ENCODE results near the gene COL9A3. TPM values are rescaled to one million over a fixed set of nuclear protein-coding genes. Genes with fewer than 3 reads are reported as not detected.

Gene COL9A3
- total RNA-seq, 1 experiment from 2014 or later = not detected

DNA sequence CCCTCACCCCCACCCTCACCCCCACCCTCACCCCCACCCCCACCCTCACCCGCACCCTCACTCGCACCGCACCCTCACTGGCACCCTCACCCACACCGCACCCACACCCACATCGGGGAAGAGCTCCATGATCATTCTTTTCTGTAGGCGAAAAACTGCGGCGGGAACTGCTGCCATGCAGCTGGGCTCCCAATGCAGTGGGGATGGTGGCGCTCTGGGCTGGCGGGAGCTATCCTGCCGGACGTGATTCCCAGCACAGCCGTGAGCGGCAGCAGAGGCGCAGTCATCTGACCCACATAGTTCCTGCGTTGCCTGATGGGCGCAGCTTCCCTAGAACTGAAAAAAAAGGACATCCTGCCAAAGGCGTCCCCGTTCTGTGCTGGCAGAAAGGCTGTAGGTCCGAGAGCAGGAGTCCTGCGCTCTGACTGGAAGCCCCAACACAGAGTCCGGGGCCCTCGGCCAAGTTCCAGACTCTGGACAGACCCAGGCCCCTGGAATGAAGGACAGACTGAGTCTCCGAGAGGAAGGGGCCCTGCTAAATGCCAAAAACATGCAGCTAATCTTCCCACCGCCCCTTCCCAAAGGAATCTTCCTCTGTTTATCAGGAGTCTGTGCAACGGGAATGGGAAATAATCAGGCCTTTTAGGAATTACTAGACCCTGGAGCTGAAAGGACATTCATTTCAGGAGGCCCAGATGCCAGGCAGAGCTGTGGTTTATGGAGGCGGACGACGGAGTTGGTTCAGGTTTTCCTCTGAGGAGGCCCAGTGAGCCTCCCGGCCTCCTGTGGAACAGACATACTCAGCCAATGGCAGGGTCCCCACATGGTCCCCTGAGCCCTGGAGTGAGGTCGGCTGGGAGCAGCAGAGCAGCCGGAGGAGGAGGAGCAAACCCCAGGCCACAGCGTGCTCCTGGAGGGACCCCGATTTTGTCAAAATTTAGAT is 58.8 kb downstream of the COL9A3 start:
- H3K27me3 ChIP-seq (replicated peaks) = peaks cover 2% of the 10 kb centered on the region; the same call in 1 of the 2 replicates
- no peak overlapping the region for H3K27ac ChIP-seq
- no peaks in the 10 kb centered on the region for H3K9me3 ChIP-seq (replicated peaks)
- peaks cover 4% of the 10 kb centered on the region for H3K36me3 ChIP-seq
- DNase-seq (ENCODE audit: low read depth in 1 of 2, low spot score in 2 of 2) = peak; percentile 61 to 90
- H3K4me1 ChIP-seq (replicated peaks) = peaks cover 12% of the 10 kb centered on the region
- H3K4me3 ChIP-seq = no peak overlapping the region

DNA sequence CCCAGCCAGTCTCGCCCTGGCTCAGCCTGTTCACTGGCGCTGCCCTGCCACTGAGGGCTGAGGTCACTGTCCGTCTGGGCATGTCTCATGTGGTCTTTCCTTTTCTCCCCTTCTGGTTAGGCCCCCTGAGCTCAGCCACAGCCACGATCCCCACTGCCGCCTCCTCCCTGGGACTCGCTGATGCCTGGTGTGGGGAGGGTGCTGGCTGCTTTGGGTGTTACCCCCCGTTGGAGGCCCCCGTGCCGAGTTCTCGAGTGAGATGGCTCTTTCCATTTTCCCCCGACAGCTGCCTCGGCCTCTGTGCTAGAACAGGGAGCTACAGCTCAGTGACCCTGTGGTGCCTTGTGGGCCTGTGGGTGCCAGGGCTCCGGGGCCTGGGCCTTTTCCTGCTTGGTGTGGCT is 59.7 kb downstream of the COL9A3 start:
- Histone ChIP-seq H3K4me3 (no peak overlapping the region), H3K9me3 (replicated peaks) (no peaks in the 10 kb centered on the region), H3K36me3 (peaks cover 12% of the 10 kb centered on the region), H3K27me3 (replicated peaks) (peaks cover 2% of the 10 kb centered on the region; the same call in 1 of the 2 replicates), H3K4me1 (replicated peaks) (peaks cover 12% of the 10 kb centered on the region), H3K27ac (no peak overlapping the region)
- no peak for DNase-seq (ENCODE audit: low read depth in 1 of 2, low spot score in 2 of 2)

DNA sequence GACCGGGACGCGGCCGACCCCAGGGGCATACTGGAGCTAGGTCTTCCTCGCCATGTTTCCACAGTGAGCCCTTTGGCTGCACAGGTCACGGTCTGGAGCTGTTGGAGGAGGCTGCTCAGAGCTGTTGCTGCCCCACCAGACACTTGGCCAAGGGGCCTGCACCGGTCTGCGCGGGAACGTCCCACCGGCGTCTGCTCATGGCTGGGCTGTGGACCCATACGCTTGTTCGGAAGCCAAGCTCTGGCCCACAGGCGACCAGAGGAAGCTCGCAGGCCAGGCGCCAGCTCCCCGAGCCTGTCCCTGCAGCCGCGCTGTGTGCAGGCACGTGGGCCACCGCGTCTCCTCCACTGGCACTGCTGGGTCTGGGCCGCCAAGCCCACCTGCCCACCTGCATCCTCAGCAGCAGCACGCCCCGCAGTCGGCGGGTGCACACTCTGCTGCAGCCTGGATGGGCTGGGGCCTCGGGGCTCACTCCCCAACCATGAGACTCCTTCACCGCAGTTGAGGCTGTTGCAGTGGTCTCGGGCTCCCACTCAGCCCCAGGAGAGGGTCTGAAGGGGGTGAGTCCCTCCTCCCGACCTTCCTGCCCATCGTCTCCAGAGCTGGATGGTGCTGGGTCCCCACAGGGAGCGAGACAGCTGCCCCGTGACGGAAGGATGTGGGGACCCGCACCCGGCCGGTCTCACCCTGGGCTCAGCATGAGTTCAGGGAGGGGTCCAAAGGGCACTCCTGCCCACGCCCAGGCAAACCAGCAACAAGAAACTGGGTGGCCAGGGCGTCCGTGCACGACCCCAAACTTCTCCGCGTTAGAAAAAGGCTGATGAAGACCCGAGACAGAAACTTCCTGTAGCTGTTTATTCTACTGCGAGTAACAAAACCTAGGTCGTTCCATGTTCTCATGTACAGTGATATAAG is 60.3 kb downstream of the COL9A3 start:
- Histone ChIP-seq H3K4me3 (no peak overlapping the region), H3K36me3 (peaks cover 15% of the 10 kb centered on the region), H3K27me3 (replicated peaks) (peaks cover 2% of the 10 kb centered on the region; the same call in 1 of the 2 replicates), H3K27ac (no peak overlapping the region), H3K4me1 (replicated peaks) (peaks cover 12% of the 10 kb centered on the region), H3K9me3 (replicated peaks) (no peaks in the 10 kb centered on the region)
- DNase-seq (ENCODE audit: low read depth in 1 of 2, low spot score in 2 of 2) = no peak

DNA sequence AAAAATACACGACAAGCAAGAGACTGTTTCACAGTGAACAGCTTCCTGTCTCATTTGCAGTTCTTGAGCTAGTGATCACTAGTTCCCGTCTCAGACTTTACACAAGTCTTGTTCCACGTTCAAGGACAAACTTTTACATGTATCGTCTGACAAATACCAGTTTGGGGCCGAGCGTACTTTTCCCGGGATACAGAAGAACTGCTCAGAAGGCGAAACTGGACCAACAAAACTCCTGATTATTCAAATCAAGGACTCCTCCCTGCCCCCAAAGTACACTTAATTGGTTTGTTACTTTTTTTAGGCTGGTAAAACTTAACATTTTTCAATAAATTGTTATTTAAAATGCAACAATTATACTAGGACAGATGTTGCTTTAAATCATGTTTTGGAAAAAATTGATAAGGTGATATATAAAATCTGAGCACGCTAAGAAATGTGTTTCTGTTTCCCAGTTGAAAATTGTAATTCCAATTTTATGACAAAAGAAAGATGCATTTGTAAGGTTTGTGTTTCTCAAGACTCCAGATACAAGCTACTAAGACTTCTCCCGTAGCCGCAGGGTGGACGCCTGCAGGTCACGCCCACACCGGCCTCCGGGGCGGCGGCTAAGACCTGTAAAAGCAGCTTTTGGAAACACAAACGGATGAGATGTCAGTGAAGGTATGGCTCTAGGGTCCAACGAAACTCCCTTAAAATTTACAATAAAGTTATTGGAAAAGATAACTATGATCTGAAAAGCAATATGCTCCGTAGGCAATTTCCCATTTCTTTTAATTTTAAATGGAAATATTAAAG is 61.6 kb downstream of the COL9A3 start:
- H3K27ac ChIP-seq = no peak overlapping the region
- H3K4me1 ChIP-seq (replicated peaks) = peaks cover 12% of the 10 kb centered on the region
- DNase-seq (ENCODE audit: low read depth in 1 of 2, low spot score in 2 of 2) = no peak
- peaks cover 15% of the 10 kb centered on the region for H3K36me3 ChIP-seq
- H3K27me3 ChIP-seq (replicated peaks) = no peaks in the 10 kb centered on the region
- no peak overlapping the region for H3K4me3 ChIP-seq
- H3K9me3 ChIP-seq (replicated peaks) = no peaks in the 10 kb centered on the region

DNA sequence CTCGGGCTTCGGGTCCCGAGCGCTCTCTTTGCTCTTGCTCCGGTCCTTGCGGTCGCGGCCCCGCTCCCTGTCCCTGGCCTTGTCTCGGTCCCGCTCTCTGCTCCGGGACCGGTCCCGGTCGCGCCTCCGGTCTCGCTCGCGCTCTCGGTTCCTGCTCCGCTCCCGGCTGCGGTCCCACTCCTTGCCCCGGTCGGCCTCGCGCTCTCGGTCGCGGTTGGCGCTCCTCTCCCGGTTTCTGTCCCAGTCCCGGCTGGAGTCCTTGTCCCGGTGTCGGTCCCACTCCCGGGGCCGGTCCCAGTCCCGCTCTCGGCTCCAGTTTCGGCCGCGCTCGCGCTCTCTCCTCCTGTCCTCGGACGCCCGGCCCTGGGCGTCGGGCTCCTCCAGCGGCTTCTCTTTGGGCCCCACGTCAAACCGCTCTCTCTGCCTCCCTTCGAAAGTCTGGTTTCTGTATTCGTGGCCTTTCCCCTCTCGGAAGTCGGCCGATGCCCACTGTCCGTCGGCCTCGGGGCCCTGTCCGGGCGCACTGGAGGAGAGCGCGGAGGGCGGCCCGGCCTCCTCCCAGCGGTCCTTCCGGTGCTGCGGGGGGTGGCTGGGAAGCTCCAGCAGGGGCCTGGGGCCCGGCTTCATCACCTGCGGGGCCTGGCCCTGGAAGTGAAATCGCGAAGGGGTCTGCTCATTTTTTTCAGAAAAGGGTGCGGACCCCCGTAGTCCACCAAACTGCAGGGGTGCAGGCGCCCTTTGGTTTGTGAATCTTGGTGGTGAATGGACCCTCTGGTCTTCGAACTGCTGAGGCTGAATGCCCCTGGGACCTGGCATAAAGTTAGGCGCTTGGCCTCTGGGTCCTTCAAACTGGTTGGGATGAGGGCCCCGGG is 62.7 kb downstream of the COL9A3 start:
- peaks cover 15% of the 10 kb centered on the region for H3K36me3 ChIP-seq

DNA sequence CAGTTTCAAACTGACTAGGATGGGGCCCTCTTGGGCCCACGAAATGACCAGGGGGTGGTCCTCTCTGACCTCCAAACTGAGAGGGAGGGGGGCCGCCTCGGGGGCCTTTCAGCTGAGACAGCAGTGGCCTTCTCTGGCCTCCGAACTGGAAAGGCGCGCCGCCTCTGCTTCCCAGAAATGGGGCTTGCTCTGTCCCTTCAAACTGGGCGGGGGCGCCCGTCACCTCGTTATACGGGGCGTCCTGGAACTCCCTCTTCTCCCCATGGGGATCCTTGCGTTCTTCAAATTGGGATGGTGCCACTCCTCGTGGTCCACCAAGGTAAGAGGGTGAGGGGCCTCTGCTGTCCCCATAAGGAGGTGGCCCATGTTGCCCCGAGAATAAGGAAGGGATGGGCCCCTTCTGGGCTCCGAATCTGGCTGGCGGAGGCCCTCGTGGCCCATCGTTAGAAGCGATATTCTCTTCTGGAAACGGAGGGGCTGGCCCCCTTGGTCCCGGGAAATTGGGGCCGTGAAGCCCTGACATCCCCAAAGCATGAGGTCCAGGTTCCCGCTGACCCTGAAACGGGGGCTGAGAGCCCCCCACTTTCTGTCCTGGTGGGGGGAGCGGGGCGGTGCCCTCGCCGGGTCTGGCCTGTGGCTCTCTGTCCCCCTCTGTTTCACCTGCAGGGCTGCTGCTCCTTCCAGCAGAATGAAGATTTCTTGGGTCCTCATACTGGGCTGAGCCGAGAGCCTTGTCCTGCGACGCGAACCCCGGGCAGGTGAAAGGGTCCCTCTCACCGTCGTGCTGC is 63.5 kb downstream of the COL9A3 start:
- Histone ChIP-seq H3K27me3 (replicated peaks) (no peaks in the 10 kb centered on the region), H3K4me1 (replicated peaks) (peaks cover 4% of the 10 kb centered on the region), H3K4me3 (no peak overlapping the region), H3K9me3 (replicated peaks) (no peaks in the 10 kb centered on the region), H3K36me3 (peaks cover 17% of the 10 kb centered on the region), H3K27ac (no peak overlapping the region)
- DNase-seq (ENCODE audit: low read depth in 1 of 2, low spot score in 2 of 2) = no peak

More for the DNA sequence above, 62.7 kb downstream of the COL9A3 start:
- H3K27me3 ChIP-seq (replicated peaks) = no peaks in the 10 kb centered on the region
- H3K4me3 ChIP-seq = no peak overlapping the region
- no peak overlapping the region for H3K27ac ChIP-seq
- no peaks in the 10 kb centered on the region for H3K9me3 ChIP-seq (replicated peaks)
- DNase-seq (ENCODE audit: low read depth in 1 of 2, low spot score in 2 of 2) = no peak
- H3K4me1 ChIP-seq (replicated peaks) = peaks cover 4% of the 10 kb centered on the region

DNA sequence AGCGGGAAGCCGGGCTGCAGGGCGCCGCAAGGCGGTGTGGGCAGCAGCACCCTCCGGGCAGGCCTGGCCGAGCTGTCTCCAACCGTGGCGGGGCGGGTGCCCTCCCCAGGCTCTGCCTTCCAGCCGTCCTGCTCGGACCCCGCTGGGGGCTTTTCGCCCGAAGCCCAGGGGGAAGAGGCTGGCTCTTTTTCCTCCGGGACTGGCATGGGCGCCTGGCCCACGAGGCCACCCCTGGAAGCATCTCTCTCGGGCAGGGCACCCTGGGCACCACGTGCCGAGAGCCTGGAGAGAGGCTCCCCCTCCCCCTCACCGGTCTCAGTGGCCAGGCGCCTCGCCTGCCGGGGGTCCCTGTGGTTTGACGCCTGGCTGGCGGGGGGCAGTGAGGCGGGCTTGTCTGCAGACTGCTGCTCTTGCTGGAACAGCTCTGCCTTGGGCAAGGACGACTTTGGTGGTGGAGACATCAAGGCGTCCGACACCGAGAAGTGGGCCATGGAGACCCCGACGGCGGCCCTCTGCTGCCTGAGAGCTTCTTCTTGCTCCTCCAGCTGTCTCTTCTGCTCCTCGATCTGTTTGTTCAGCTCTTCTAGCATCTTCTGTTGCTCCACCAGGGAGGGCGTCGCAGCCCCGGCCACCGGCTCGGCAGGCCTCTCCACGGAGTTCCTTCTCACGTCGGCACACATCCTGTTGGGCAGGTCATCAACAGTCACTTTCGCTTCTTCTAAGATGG is 64.2 kb downstream of the COL9A3 start:
- no peaks in the 10 kb centered on the region for H3K4me1 ChIP-seq (replicated peaks)
- H3K27ac ChIP-seq = no peak overlapping the region
- no peaks in the 10 kb centered on the region for H3K9me3 ChIP-seq (replicated peaks)
- no peaks in the 10 kb centered on the region for H3K27me3 ChIP-seq (replicated peaks)
- DNase-seq (ENCODE audit: low read depth in 1 of 2, low spot score in 2 of 2) = no peak
- H3K4me3 ChIP-seq = no peak overlapping the region
- peaks cover 23% of the 10 kb centered on the region for H3K36me3 ChIP-seq

DNA sequence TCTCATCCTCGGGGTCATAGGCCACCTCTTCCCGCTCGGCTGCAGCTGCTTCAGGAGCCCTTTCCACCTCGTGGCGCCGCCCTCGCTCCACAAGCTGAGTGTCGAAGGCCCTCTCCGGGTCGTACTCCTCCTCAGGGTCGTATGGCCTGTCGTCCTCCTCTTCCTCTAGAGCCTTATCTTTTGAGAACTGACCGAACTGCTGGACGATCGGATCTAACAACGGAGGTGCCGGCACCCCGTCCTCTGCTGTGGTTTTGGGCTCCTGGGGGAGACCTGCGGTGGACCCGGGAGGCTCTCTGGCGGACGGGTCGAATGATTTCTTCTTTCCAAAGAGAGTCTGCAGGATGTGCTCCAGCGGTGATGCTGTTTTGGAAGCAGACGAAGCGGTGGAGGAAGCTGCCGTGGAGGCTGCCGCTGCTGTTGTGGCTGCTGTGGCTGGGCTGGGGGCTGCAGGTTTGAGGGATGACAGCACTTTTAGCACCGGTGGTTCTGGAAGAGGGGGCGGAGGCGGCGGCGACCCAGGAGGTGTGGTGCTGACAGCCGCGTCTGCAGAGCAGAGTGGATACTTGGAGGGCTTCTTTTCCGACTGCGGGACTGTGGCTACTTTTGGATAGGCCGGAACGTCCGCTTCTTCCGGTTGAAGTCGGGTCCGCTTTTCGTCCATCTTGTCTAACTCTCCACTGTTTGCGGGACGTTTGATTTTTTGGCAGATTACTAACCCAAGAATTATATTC is 65.0 kb downstream of the COL9A3 start:
- Histone ChIP-seq H3K27me3 (replicated peaks) (no peaks in the 10 kb centered on the region), H3K4me1 (replicated peaks) (peaks cover under 1% of the 10 kb centered on the region), H3K27ac (no peak overlapping the region), H3K4me3 (no peak overlapping the region), H3K36me3 (peaks cover 30% of the 10 kb centered on the region), H3K9me3 (replicated peaks) (no peaks in the 10 kb centered on the region)
- no peak for DNase-seq (ENCODE audit: low read depth in 1 of 2, low spot score in 2 of 2)

DNA sequence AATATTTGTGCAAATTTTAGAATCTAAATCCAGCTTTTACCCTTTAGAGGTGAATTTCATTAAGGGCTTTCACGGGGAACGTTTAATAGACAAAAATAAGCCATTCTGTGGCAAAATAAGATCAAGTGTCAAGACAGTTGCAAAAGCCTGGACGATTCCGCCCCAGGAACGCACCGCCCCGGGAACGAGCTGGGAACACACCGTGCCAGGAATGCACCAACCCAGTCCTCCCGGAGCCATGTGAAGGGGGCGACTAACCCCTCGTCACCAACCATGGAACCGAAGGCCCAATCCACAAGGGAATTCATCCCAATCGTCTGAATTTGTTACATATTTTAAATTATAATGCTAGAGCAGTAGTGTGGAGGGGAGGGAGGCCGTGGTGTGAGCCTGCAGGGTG is 65.6 kb downstream of the COL9A3 start:
- Histone ChIP-seq H3K27me3 (replicated peaks) (no peaks in the 10 kb centered on the region), H3K4me1 (replicated peaks) (peaks cover 6% of the 10 kb centered on the region), H3K9me3 (replicated peaks) (no peaks in the 10 kb centered on the region), H3K27ac (no peak overlapping the region), H3K36me3 (peaks cover 36% of the 10 kb centered on the region), H3K4me3 (no peak overlapping the region)
- no peak for DNase-seq (ENCODE audit: low read depth in 1 of 2, low spot score in 2 of 2)

DNA sequence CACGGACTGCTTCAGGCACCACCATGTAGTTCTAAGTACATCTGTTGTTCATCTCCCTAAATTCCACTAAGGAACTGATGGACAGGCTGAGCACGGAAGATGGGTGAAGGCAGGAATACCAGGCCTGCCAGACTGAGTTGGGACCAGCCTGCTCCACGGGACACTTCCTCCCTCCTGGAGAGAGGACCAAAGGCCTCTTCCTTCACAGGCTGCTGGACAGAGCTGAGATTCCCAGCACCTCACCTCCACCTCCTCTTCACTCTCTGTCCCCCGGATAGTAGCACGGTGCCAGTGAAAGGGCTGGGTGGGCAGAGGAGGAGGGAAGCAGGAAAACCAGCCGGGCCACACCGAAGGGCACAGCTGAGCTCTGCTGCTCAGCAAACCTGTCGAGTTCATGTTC is 67.7 kb downstream of the COL9A3 start:
- H3K27ac ChIP-seq = no peak overlapping the region
- H3K4me3 ChIP-seq = no peak overlapping the region
- H3K36me3 ChIP-seq = peaks cover 56% of the 10 kb centered on the region
- H3K27me3 ChIP-seq (replicated peaks) = no peaks in the 10 kb centered on the region
- peaks cover 15% of the 10 kb centered on the region for H3K4me1 ChIP-seq (replicated peaks)
- H3K9me3 ChIP-seq (replicated peaks) = no peaks in the 10 kb centered on the region
- no peak for DNase-seq (ENCODE audit: low read depth in 1 of 2, low spot score in 2 of 2)
